NCI-H345 treated with DMSO at 0.1 percent for 48 hours (cell line): ENCODE results near the gene CDH23.
A peak's percentile ranks its signal among the peaks of the same experiment; 100 is the strongest.

Experiments
- DNase-seq: peaks from one replicate; lab custom pipeline; 2025; ENCODE audit not compliant: unreplicated experiment; lab: John Stamatoyannopoulos, UW

The CDH23 gene

GRCh38 chr10:71437537-71438092, 40.9 kb downstream of the CDH23 start:
- DNase-seq: no peak

GRCh38 chr10:71438761-71439160, 42.0 kb downstream of the CDH23 start:
- DNase-seq: no peak

DNA sequence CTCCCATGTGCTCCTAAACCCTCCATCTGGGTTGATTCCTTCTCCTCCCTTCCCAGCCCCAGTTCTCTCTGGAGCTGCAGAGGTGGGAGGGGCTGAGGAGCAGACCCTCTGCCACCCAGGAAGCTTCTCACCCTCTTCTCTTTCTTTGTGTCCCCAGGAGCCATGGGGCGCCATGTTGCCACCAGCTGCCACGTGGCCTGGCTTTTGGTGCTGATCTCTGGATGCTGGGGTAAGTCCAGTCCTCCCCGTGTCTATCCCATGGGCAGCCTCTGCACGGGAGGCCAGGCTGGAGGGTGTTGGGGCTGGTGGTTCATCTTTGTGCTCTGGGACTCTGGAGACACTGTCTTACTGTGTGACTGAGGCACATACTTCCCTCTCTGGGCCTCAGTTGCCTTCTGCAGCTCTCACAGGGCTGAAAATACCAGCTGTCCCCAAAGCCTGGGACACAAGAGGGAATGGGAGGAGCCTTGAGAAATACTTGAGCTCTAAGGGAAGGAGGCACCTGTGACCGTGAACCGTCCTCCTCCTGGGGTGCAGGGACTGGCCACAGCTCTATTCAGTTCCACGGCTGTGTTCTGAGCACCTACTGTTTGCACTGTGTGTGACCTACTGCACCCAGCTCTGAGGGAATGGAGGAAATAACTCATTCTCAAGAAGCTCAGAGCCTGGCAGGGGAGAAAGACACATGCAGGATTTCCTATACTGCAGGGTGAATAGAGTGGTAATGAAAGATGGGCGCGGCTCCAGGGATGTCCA, 43.1 kb downstream of the CDH23 start:
- DNase-seq: no peak

DNA sequence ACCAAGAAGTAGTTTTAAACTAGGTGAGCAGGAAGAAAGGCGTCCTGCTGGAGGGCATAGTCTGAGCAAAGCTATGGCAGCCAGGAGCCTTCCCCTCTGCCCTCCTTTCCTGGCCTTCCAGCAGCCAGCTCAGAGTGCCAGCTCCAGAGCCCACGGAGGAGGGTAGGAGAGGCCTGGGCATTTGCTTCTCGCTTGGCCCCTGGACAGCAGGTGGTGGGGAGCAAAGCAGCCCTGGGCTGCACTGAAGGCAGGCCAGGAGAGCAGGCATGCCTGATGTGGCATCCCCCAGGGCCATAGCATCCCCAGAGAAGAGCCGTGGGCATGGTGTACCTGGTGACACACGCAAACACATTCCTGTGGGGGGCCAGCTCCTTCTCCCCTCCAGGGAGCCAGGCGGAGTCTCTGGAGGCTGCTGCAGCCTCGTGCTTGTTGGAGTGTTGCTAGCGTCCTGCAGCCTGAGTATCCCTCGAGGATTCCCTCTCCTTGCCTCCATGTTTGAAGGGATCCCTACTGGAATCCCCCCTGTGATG, 43.9 kb downstream of the CDH23 start:
- no peak for DNase-seq

GRCh38 chr10:71442000-71442399, 45.3 kb downstream of the CDH23 start:
- no peak for DNase-seq

DNA sequence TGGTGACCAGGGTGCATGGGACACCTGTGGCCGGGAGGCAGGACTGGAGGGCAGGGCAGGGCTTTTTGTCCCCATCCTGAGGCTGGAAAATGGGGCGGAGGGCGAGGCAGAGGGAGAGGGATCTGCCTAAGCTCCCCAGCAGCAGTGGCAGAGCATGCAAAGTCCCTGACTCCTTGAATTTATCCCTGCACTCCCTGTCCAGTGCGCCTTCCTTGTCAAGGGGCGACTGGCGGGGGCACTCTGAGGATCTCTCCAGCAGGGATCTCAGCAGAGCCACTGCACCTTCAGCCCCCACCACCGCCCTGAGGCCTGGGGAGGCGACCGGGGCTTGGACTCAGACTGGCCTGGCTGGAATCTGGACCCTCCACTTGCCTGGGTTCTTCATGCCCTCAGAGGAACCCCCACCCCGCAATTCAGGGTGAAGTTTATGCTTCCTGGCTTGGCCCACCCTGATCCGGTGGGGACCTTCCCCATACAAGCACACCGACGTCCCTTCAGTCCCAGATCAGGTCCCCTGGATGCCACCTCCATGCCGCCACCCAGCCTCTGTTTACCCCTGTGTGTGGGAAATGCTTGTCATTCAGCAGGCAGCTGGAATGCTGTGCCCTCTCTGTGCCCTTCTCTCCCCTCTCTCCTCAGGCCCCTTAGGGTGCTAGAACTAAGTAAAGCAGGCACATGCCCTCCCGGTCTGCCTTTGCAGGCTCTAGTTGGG, 46.3 kb downstream of the CDH23 start:
- DNase-seq: no peak

- no peak for DNase-seq
Observed at GRCh38 chr10:71443676-71444075, 47.0 kb downstream of the CDH23 start.

GRCh38 chr10:71444284-71445054, 47.7 kb downstream of the CDH23 start:
- DNase-seq: no peak

DNA sequence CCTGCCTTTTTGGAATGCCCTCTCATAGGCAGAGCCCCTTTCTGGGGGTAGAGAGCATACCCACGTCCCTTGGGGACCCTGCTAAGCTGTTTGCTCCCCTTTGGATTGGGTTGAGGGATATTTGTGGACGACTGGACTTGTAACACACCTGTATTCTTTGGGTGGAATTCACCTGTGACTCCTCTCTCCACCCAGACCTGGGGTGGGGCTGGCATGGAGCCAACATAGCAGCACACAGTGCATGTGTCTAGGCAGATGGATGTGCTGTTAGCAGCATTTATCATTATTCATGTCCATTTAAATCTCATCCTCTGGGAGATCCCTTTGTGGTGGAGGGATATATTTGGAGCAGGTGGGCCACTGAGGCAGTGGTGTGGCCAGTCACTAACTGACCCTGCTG, 51.0 kb downstream of the CDH23 start:
- peak; percentile 15 for DNase-seq

DNA sequence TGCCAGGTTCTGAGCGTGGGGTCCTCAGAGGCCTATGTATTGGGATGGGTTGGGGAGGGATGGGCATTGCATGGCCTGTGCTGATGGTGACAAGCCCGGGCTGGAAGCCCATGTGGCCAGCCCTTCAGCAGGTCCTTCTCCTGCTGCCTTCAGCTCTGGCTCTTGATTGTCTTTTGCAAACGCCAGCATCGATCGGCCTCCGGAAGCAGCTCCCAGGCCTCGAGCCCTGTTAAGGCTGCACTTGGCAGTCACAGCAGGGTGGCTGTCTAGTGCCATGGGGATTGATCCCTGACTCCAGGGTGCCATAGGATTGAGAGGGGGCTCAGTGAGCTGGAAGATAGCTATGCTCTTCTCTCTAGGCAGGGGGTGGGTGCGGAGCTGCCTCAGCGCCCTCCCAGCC, 51.4 kb downstream of the CDH23 start:
- DNase-seq: peak; percentile 50

- no peak for DNase-seq
Observed at GRCh38 chr10:71449026-71449425, 52.3 kb downstream of the CDH23 start.

GRCh38 chr10:71451754-71452153, 55.0 kb downstream of the CDH23 start:
- no peak for DNase-seq

DNA sequence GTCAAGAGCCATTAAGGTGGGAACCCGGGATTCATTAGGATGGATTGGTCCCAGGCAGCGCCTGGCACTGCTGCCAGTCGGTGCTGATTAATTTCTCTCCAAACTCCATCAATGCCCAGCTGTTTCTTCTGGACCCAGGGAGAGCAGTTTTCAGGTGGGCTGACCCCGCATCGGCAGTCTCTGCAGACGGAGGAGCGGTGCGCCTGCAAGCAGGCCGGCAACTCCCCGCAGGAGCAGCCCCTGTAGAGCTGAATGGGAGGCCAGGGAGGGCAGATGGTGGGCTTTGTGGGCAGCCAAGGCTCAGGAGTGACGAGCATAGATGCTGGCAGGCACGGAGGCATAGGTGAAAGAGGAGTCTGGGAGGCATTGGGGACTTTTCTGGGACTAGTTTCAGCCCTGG, 56.5 kb downstream of the CDH23 start:
- no peak for DNase-seq

GRCh38 chr10:71454347-71454746, 57.6 kb downstream of the CDH23 start:
- DNase-seq: no peak

- no peak for DNase-seq
Observed at GRCh38 chr10:71455035-71455434, 58.3 kb downstream of the CDH23 start.

DNA sequence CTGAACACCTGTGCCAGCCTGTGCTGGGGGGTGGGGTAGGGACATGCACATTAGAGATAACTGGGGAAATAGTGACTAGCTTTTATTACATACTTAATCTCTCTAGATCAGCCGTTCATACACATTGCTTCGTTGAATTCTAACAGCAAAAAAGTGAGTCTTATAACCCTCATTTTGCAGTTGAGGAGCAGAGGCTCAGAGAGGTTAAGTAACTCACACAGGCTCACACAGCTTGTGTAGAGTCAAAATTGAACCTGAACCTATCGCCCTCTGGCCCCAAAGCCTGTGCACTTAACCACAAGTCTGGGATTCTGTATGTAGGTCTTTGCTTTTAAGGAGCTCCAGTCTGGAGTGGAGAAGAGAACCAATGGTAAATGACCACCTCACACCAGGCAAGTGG, 59.9 kb downstream of the CDH23 start:
- DNase-seq: no peak

- no peak for DNase-seq
Observed at GRCh38 chr10:71457908-71458307, 61.2 kb downstream of the CDH23 start.

GRCh38 chr10:71458387-71458786, 61.7 kb downstream of the CDH23 start:
- DNase-seq: no peak

DNA sequence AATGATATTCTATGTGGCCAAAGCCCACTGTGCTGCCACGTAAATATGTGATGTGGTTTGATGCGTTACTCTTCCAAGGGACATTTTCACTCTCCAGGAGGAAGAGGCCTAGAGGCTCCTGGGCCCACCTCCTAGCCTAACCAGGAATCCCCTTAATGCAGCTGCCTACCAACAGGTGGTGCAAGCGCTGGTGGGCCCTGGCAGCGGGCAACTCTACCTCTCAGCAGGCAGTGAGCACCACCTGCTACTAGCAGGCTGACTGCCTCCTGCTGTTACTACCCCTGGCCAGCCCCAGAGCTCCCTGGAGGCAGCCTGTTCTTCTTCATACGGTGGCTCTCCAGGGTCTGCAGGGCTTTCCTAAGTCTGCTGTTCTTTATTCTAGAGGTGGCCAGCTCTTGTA, 62.8 kb downstream of the CDH23 start:
- peak; percentile 11 for DNase-seq

DNA sequence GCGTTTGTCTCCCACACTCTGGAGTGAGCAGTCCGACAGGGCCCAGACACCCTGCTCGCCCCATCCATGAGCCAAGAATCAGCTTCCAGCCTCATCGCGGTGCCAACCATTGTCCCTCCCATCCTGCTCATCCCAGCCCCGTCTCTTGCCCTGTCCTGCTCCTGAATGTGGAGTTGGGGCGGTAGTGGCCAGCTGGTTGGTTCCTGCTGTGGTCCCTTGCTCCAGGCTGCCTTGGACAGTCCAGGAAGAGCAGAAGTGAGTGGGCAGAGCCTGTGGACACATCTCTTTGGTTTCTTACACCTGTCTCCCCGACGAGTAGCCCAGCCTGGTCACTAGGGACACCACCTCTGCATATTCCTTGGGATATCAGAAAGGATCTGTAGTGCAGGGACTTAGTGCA, 63.9 kb downstream of the CDH23 start:
- DNase-seq: no peak

- no peak for DNase-seq
Observed at GRCh38 chr10:71461457-71461856, 64.7 kb downstream of the CDH23 start.
